Fibroblast of gingiva (primary cell): Measurements from ENCODE around the gene ZNF101.
"Not testable (repeated sequence)": the region's sequence is repeated elsewhere in the genome, so short reads cannot be mapped to it uniquely, and the experiment has no call there.

ENCODE experiments used
- DNase-seq: peaks from one replicate; pipeline ENCODE4 v3.0.0-alpha.2; 2011; ENCODE audit warnings: low read depth

ZNF101 gene

GRCh38 chr19:19661675-19662251 lies 6.9 kb upstream of the ZNF101 start:
- no peak for DNase-seq

DNA sequence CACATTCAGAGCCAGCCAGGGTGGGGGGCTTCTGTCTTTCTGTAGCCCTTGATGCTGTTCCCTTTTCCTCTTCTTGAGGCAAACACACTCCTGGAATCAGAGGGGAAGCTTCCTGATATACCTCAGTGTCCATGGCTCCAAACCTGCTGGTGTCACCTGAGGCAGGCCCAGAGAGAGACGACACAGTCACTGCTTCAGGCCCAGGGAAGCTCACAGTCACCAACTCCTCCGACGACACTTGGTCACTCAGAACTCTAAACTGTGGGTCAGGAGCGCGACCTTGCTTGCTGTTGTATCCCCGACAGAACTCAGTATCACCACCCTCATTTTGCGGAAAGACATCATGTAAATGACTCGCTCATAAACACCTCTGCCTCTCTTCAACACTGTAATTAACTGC lies 6.3 kb upstream of the ZNF101 start:
- DNase-seq, result no peak

DNA sequence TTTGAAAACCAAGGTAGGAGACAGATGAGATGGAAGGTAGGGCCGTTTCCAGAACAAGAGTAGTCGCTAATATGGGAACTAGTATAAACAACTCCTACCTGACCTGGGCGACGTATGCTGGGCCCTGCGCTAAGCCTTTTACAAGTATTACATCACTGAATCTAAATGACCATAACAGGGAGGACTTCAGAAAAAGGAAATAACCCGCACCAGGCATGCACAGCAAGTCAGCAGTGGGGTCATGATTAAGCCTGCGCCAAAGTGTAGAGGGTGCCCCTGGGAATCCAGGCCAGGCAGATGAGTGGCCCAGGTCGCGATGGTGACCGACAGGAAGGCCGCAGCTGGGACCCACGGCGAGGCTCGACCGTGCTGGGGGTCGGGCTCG lies 5.8 kb upstream of the ZNF101 start:
- no peak for DNase-seq

DNA sequence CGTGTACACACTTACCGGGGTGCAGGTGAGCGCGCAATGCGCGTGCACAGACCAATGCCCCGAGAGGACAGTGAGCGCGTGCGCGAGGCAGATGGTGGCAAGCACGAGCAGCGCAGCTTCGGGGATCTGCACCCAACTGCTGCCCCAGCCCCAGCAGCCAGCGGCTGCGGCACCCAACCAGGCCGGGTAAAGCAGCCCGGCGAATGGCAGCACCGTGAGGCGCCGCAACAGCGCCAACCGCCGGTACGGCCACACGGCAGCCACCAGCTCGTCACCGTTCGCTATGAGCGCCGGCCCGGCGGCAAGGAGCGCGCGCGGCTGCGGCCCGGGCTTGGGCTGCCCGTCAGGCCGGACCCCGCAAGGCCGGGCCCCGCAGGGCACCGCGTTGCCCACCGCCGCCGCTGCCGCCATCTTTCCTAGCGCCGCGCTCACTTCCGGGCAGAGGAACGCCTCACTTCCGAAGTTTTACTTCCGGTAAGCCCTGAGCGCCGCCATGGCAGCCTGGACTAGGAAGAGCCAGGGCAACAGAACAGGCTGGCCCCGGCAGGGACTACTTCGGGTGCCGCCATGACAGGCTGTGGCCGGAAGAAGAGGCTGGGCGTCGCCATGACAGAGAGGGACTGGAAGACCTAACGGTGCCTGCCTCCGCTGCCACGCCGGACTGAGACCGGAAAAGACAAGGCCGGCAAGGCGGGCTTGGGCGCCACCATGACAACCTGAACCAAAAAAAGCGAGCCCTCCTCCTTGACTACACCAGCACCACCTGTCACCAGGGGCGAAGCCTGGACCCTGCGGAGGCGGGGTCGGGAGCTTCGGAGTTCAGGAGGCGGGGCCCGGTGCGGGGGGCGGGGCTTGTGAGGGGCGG lies 5.2 kb upstream of the ZNF101 start, which contains the start of gene ATP13A1:
Gene ATP13A1 (minus strand): TSS at position 421 of the 865 bp plus-strand sequence. CDS start 10 bp downstream, at position 411.
- DNase-seq, result peak; percentile 98

DNA sequence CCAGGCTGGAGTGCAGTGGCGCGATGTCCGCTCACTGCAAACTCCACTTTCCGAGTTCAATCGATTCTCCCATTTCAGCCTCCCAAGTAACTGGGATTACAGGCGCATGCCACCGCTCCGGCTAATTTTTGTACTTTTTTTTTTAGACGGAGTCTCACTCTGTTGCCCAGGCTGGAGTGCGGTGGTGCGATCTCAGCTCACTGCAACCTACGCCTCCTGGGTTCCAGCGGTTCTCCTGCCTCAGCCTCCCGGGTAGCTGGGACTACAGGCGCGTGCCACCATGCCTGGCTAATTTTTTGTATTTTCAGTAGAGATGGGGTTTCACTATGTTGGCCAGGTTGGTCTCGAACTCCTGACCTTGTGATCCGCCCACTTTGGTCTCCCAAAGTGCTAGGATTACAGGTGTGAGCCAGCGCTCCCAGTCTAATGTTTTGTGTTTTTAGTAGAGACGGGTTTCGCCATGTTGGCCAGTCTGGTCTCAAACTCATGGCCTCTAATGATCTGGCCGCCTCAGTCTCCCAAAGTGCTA lies 3.2 kb upstream of the ZNF101 start:
- DNase-seq, result not testable (repeated sequence)

DNA sequence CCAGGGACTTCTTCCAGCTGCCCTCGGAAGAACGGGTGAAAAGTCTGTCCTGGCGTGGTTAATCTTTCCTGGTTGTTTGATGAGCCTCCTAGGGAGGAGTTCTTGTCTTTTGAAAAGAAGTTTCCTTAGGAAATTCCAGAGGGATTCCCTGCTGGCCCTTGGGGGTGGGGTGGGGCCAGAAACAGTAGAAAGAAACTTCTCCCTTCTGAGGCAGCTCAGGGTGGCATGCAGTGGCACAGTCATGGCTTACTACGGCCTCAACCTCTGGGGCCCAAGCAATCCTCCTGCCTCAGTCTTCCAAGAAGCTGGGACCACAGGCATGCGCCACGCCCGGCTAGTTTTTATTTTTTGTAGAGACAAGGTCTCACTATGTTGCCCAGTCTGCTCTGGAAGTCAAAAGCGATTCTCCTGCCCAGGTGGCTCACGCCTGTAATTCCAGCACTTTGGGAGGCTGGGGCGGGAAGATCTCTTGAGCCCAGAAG lies 1.5 kb downstream of the ZNF101 start:
- no peak for DNase-seq

GRCh38 chr19:19672816-19673215 lies 4.2 kb downstream of the ZNF101 start:
- no peak for DNase-seq

DNA sequence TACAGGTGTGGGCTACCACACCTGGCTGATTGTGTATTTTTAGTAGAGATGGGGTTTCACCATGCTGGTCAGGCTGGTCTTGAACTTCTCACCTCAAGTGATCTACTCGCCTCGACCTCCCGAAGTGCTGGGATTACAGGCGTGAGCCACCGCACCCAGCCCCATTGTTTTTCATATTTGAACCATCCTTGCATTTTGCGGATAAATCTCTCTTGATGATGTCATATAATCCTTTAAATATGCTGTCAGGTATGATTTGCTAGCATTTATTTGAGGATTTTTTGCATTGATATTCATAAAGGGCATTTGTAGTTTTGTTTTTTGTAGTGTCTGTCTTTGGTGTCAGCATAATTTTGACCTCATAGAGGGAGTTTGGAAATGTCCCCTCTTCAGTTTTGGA lies 5.7 kb downstream of the ZNF101 start:
- DNase-seq, result no peak

DNA sequence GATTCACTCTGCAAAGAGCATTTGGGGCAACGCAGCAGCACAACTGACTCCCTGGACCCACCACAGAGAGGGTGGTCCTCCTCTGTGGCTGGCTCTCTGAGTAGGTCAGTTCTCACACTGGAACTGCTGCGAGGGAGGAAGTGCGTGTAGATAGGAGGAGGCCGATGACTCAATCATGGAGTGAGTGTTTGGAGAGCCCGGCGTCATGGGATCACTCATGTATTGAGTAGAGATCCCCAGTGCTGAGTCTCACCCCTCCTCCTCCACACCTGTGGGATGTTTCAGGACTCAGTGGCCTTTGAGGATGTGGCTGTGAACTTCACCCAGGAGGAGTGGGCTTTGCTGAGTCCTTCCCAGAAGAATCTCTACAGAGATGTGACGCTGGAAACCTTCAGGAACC lies 8.9 kb downstream of the ZNF101 start:
- DNase-seq, result no peak

- no peak for DNase-seq
Observed at GRCh38 chr19:19679176-19680073, 10.8 kb downstream of the ZNF101 start.

DNA sequence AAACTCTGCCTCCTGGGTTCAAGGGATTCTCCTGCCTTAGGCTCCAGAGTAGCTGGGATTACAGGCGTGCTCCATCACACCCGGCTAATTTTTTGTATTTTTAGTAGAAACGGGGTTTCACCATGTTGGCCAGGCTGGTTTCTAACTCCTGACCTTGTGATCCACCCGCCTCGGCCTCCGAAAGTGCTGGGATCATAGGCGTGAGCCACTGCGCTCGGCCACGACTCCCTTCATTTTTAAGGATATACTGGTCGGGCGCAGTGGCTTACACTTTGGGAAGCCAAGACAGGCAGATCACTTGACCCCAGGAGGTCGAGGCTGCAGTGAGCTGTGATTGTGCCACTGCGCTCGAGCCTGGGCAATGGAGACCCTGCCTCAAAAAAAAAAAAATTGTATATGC lies 17.5 kb downstream of the ZNF101 start:
- not testable (repeated sequence) for DNase-seq

DNA sequence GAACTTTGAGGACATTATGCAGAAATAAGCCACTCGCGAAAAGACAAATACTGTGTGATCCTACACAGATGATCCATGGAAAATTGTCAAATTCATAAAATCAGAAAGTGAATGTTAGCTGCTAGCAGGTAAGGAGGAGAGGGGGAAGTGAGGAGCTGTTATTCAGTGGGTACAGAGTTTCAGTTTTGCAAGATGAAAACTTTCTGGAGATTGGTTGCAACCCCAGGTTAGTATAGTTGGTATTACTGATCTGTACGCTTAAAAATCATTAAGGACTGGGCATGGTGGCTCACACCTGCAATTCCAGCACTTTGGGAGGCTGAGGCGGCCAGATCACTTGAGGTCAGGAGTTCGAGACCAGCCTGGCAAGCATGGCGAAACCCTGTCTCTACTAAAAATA lies 17.9 kb downstream of the ZNF101 start:
- no peak for DNase-seq

DNA sequence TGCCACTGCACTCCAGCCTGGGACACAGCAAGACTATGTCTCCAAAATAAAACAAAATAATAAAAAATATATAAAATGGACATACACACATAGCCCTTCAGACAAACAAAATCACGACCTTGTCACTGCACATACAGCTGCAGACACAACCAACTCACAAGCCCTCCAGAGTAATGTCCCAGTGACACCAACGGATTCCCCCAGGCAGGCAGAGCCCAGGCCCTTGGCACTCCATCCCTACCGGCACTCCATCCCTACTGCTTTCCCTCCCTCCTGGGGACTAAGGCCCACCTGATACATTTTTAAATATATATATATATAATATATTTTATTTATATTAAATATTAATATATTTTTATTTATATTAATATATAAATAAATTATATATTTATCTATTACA lies 18.5 kb downstream of the ZNF101 start:
- no peak for DNase-seq

GRCh38 chr19:19689023-19689422 lies 20.4 kb downstream of the ZNF101 start:
- DNase-seq, result not testable (repeated sequence)

DNA sequence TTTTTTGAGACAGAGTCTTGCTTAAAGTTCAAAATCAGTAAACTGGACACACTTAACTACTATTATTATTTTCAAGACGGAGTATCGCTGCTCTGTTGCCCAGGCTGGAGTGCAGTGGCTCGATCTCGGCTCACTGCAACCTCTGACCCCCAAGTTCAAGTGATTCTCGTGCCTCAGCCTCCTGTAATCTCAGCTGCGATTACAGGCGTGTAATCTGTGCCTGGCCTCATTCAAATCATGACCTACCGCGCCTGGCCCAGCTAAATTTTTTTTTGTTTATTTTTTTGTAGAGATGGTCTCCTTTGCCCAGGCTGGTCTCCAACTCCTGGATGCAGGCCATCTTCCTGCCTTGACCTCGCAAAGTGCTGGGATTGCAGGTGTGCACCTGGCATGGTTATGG lies 23.0 kb downstream of the ZNF101 start:
- DNase-seq, result no peak

DNA sequence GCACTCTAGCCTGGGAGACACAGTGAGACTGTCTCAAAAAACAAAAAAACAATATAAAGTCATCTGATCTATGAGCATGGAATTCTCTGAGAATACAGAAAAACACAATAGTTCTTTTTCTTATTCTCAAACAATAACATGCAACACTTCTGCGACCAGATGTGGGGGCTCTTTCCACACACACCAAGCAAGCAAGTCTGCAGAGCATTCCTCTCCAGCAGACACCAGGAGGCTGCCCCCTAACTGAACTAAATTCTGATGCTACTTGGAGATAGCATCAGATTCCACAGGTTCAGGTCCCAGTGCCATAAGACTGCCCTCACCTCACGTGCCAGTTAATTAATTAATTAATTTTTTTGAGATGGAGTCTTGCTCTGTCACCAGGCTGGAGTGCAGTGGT lies 27.7 kb downstream of the ZNF101 start:
- no peak for DNase-seq

GRCh38 chr19:19697589-19697988 lies 28.9 kb downstream of the ZNF101 start:
- DNase-seq, result no peak

- DNase-seq, result not testable (repeated sequence)
Observed at GRCh38 chr19:19700493-19700892, 31.9 kb downstream of the ZNF101 start.

- no peak for DNase-seq
Observed at GRCh38 chr19:19704836-19705235, 36.2 kb downstream of the ZNF101 start.

DNA sequence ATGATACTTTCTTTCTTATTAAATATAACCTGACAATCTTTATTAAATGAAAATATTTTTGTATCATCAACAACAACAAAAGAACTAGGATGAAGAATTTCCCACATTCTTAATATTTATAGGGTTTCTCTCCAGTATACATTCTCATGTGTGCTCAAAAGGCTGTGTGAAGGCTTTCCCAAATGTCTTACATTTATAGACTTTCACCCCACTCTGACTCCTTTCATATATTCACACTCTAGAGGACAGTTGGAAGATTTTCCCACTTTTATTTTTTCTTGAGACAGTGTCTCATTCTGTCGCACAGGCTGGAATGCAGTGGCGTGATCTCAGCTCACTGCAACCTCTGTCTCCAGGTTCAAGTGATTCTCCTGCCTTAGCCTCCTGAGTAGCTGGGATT lies 41.9 kb downstream of the ZNF101 start:
- no peak for DNase-seq

GRCh38 chr19:19711306-19711933 lies 42.8 kb downstream of the ZNF101 start:
- no peak for DNase-seq
